Daoy (cell line): Measurements from ENCODE around the gene TEX10. TPM values are rescaled to one million over a fixed set of nuclear protein-coding genes. Genes with fewer than 3 reads are reported as not detected.
"Not testable (repeated sequence)": the region's sequence is repeated elsewhere in the genome, so short reads cannot be mapped to it uniquely, and the experiment has no call there.

ENCODE experiments used
- DNase-seq: peaks from one replicate; pipeline ENCODE4 v3.0.0-alpha.2; 2015; ENCODE audit warnings: low read depth
- total RNA-seq: library from RNA; depleted of rRNA; stranded (reverse); fragments of >200 nt; shearing (Covaris generic); gene quantifications from 2 replicates; pipeline ENCODE4 v1.2.3, GENCODE V29; 2014

The TEX10 gene
- total RNA-seq, 1 experiment from 2014 or later = 64.2 TPM

GRCh38 chr9:100350188-100350587 is 2.6 kb downstream of the TEX10 start:
- DNase-seq = no peak

- no peak for DNase-seq
These were observed 5.9 kb downstream of the TEX10 start for GRCh38 chr9:100346836-100347235.

GRCh38 chr9:100341889-100342288 is 10.9 kb downstream of the TEX10 start:
- DNase-seq = no peak

- DNase-seq = no peak
These were observed 12.5 kb downstream of the TEX10 start for GRCh38 chr9:100340224-100340623.

DNA sequence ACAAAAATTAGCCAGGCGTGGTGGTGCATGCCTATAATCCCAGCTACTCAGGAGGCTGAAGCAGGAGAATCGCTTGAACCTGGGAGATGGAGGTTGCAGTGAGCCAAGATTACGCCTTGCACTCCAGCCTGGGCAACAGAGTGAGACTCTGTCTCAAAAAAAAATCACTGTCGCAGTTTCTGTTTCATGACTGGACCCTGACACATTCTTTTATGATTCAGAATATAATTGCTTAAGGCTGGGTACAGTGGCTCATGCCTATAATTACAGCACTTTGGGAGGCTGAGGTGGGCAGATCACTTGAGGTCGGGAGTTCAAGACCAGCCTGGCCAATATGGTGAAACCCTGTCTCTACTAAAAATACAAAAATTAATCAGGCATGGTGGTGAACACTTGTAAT is 14.0 kb downstream of the TEX10 start:
- not testable (repeated sequence) for DNase-seq

DNA sequence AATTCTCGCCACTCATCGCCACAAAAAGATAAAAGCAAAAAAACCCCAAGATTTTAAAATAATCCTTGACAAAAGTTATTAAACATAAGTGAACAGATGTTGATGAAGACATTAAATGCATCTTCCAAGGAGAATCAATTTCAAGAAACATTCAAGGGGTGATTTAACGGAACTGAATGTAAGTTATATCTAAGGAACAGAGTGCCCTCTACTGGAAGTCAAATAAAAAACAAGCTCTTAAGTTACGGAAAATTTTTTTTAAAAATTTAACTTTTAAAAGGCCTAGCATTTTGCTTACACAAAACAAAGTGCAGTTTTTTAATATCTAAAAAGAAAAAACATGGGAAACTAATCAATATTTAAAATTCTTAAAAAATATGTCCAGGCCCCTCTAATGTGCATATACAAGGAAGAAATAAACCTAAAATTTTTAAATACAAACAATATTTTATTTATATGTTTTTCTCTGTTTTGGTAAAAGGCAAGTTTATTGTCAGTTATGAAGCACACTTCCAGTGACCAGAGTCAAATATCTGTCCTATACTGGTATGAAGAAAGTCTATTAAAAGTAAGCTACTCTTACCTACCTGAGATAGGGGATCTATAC is 28.0 kb downstream of the TEX10 start:
- no peak for DNase-seq

- DNase-seq = peak; percentile 22
These were observed 29.7 kb downstream of the TEX10 start for GRCh38 chr9:100322954-100323536.

- no peak for DNase-seq
These were observed 35.0 kb downstream of the TEX10 start for GRCh38 chr9:100317706-100318105.

DNA sequence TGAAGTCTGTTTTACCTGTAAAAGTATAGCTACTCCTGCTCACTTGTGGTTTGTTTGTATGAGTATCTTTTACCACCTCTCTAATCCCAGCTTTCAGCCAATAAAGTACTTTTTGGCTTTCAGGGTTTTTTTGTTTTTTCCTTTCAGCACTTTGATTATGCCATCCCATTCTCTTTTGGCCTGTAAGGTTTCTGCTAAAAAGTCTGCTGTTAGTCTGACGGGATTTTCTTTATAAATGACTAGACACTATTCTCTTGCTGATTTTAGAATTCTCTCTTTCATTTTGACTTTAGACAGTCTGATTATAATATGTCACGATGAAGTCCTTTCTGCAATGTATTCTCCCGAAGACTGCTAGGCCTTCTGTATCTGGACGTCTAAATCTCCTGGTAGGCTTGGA is 37.2 kb downstream of the TEX10 start:
- no peak for DNase-seq

DNA sequence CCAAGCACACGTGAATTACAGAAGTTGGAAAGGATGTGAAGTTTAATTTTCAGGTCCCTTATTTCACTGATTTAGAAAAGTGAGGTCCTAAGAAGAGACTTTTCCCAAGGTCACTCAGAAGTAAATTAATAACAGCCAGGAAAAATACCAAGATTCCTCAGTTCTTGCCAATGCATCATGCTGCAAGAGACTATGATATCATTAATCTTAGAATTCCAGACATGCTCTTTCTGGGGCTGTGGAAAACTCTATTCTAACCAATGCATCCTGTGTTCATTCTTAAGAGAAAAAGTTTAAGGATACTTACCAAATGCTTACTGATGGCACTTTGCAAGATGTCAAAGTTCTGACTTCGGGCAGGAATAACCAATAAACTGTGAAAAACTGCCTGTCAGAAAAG is 42.8 kb downstream of the TEX10 start:
- no peak for DNase-seq

DNA sequence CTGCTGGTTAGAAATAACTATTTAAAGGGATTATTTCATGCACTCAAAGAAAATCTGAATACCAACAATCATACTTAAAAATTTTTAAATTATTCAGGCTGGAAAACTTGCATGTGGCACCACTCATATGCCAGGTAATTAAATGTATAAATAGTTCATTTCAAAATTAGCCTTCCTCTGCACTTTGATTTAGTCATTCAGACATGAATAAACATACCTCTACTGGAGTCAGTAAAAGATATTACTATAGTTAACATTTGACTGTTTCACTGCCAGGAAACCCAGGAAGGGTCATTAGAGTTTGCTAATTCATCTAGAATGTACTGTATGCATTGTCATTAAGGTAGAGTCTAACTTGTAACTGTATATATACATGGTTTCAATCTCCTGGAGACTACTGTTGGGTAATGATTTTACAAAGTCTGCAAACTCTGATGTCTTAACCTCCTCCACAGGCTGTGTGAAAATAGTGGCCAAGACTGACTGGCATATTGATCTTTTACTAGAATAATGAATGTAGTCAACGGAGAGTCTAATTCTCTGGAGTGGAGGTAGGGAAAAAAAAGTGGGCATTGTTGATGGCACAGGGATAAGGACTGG is 43.7 kb downstream of the TEX10 start:
- no peak for DNase-seq

DNA sequence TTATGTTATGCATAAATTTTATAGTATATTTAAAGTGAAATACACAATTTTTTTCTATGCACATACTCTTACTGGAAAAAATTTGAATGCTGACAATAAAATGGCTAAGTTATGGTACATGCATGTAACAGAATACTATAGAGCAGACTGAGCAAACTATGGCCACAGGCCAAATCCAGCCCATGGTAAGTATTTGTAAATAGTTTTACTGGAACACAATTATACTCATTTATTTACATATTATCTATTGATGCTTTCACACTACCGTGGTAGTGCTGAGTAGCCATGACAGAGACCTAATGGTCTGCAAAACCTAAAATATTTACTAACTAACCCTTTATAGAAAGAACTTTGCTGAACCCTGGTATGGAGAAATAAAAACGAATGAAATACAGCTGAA is 45.7 kb downstream of the TEX10 start:
- DNase-seq = no peak

GRCh38 chr9:100306283-100306682 is 46.5 kb downstream of the TEX10 start:
- DNase-seq = no peak

GRCh38 chr9:100303747-100304146 is 49.0 kb downstream of the TEX10 start:
- DNase-seq = no peak

DNA sequence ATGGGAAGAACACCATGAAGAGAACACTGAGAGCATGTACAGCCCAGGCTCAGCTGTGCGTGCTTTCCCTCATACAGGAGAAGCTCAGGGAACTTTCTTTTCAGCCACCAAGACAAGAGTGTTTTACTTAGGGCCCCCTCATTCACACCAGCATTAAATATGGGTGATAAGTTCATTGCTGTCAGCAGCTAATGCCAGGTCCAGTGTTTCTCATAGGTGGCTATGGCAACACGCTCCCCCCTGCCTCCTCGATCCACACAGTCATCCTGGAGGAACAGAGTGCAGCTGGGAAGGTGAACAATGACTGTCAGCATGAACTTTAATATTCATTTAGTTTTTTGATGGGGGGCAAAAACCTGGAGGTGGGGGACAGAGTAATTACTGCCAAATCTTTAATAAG is 54.4 kb downstream of the TEX10 start:
- DNase-seq = no peak

DNA sequence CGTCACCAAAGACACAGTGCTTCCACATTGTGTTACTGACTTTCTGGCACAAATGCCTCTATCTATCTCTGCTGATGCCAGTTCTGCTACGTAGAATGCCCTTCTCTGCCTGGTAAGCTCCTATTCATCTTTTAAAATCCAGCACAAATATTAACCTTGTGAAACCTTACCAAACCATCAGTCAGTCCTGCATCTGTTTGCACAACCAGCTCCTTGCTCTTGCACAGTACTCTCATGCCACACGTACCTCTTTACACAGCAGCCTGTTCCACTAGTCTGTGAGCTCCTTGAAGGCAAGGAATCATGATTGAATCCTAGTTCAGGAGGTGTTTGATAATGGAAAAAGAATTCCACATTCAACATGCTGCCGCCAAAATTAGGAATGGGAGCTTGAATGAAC is 56.3 kb downstream of the TEX10 start:
- DNase-seq = no peak

- no peak for DNase-seq
These were observed 57.5 kb downstream of the TEX10 start for GRCh38 chr9:100295240-100295639.

DNA sequence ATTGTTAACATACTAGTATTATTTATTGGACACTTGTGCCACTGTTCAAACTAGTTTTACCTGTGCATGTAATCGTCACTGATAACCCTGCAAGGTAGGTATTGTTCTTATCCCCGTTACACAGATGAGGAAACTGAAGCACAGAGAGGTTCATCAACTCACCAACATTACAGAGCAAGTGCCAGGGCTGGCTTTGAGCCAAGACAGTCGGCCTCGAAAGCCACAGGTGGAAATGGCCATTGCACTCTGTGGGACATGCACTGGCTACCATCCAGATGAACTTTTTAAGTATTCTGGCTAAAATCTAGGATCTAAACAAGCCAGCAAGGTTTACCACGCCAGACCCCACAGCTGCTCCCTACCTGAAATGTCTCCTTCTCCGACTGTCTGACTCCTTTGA is 57.9 kb downstream of the TEX10 start:
- no peak for DNase-seq

DNA sequence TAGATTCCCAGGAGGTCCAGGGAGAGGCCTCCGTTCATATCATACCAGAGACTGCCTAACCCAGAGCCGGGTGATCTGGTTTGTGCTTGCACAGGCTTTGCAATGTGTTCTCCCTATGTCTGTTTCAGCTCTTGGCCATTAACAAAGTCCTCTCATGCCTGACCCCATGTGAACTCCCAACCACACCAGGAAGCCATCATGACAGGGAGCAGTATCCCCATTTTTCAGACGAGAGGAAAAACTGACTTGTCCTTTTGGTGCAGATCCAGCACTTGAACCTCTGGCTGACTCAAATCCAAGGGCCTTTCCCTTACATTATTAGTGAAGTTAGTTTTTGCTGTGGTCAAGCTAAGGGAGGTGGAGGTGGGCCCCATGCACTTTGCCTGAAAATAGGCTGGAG is 58.4 kb downstream of the TEX10 start:
- no peak for DNase-seq

DNA sequence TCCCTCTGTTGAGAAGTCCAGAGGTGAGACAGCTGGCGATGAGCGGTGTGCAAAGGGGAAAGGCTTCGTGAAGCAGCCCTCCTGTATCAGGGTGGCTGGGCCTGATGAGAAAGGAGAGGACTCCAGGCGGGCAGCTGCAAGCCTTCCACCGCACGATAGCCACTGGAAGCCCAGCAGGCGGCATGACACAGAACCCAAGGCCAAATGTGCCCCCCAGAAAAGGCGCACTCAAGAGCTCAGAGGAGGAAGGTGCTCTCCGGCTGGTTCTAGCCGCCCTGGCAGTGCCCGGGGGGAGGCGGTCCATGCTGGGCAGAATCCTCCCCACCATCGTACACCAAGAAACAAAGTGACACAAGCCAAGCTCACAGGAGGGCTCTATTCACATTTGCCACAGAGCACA is 60.3 kb downstream of the TEX10 start:
- no peak for DNase-seq

- DNase-seq = no peak
These were observed 62.0 kb downstream of the TEX10 start for GRCh38 chr9:100290714-100291113.

- no peak for DNase-seq
These were observed 65.6 kb downstream of the TEX10 start for GRCh38 chr9:100287186-100287585.

DNA sequence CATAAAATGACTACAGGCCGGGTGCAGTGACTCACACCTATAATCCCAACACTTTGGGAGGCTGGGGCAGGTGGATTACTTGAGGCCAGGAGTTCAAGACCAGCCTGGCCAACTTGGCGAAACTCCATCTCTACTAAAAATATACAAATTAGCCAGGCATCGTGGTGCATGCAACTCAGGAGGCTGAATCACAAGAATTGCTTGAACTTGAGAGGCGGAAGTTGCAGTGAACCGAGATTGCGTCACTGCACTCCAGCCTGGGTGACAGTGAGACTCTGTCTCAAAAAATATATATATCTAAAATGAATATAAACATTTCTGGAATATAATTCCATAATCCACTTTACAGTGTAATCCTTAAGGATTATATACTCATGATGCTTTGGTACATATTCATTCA is 66.5 kb downstream of the TEX10 start:
- no peak for DNase-seq

GRCh38 chr9:100285601-100286000 is 67.1 kb downstream of the TEX10 start:
- DNase-seq = no peak
